ENCODE measurements around the gene GCNA.
"Not testable (repeated sequence)": the region's sequence is repeated elsewhere in the genome, so short reads cannot be mapped to it uniquely, and the experiment has no call there.

DNA sequence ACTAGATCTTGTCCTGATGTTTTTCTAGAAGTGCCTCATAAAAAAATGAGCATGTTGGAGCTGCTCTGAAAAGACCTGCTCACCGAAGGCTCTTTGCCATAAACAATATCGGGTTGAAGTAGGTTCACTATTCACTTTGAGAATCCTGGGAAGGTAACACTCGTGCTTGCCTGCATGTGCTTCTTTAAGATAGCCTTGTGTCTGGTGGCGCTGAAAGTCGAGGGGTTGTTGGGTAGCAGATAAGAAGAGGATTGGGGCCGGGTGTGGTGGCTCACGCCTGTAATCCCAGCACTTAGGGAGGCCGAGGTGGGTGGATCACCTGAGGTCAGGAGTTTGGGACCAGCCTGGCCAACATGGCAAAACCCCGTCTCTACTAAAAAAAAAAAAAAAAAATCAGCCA lies 33.5 kb downstream of the GCNA start:
- TF ChIP-seq, protein P1, sequence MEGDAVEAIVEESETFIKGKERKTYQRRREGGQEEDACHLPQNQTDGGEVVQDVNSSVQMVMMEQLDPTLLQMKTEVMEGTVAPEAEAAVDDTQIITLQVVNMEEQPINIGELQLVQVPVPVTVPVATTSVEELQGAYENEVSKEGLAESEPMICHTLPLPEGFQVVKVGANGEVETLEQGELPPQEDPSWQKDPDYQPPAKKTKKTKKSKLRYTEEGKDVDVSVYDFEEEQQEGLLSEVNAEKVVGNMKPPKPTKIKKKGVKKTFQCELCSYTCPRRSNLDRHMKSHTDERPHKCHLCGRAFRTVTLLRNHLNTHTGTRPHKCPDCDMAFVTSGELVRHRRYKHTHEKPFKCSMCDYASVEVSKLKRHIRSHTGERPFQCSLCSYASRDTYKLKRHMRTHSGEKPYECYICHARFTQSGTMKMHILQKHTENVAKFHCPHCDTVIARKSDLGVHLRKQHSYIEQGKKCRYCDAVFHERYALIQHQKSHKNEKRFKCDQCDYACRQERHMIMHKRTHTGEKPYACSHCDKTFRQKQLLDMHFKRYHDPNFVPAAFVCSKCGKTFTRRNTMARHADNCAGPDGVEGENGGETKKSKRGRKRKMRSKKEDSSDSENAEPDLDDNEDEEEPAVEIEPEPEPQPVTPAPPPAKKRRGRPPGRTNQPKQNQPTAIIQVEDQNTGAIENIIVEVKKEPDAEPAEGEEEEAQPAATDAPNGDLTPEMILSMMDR (IDR thresholded peaks at IDR 0.05), result not testable (repeated sequence)
- TF ChIP-seq POLR2A (IDR thresholded peaks at IDR 0.05), result not testable (repeated sequence)

Data from heart left ventricle (tissue), 13 donors.